Measurements from ENCODE around the gene ASB16.
A peak's percentile ranks its signal among the peaks of the same experiment; 100 is the strongest.

The ASB16 gene

GRCh38 chr17:44170135-44170498 lies 387 bp upstream of the ASB16 start:
- TF ChIP-seq CTCF (conservative IDR thresholded peaks at IDR 0.05; ENCODE audit: low read depth): no peak
- DNase-seq (ENCODE audit: low spot score): no peak
- ChIA-PET CTCF (interaction anchor here (0.6 kb wide), 1 partner anchor 116 kb away, joined by 3 read pairs; no protein-coding TSS in a partner anchor), POLR2A (ENCODE audit: low non-redundant PET) (no interaction called here)
- no peak overlapping the region for H3K27ac ChIP-seq

GRCh38 chr17:44171931-44172455 lies 1.5 kb downstream of the ASB16 start:
- no peak overlapping the region for H3K27ac ChIP-seq
- no peak for DNase-seq (ENCODE audit: low spot score)
- TF ChIP-seq CTCF (conservative IDR thresholded peaks at IDR 0.05; ENCODE audit: low read depth): no peak
- ChIA-PET POLR2A (ENCODE audit: low non-redundant PET) (no interaction called here), CTCF (interaction anchor here (0.7 to 0.9 kb wide), 2 partner anchors 56 to 154 kb away, joined by 3 read pairs; no protein-coding TSS in a partner anchor)

GRCh38 chr17:44174427-44174826 lies 3.9 kb downstream of the ASB16 start:
- ChIA-PET POLR2A (ENCODE audit: low non-redundant PET) (no interaction called here), CTCF (interaction anchor here (0.7 kb wide), 1 partner anchor 133 kb away, joined by 3 read pairs; no protein-coding TSS in a partner anchor)
- TF ChIP-seq CTCF (conservative IDR thresholded peaks at IDR 0.05; ENCODE audit: low read depth): no peak
- peak overlapping the region; percentile 5; the same call in 1 of the 2 replicates for H3K27ac ChIP-seq
- DNase-seq (ENCODE audit: low spot score): no peak

- DNase-seq (ENCODE audit: low spot score): no peak
- TF ChIP-seq CTCF (conservative IDR thresholded peaks at IDR 0.05; ENCODE audit: low read depth): no peak
- H3K27ac ChIP-seq: peak overlapping the region; percentile 26
- POLR2A ChIA-PET (ENCODE audit: low non-redundant PET): no interaction called here
- CTCF ChIA-PET: no interaction called here
Observed at GRCh38 chr17:44176257-44176656, 5.8 kb downstream of the ASB16 start.

- TF ChIP-seq CTCF (conservative IDR thresholded peaks at IDR 0.05; ENCODE audit: low read depth): no peak
- peak overlapping the region; percentile 26 for H3K27ac ChIP-seq
- CTCF ChIA-PET: no interaction called here
- POLR2A ChIA-PET (ENCODE audit: low non-redundant PET): no interaction called here
- no peak for DNase-seq (ENCODE audit: low spot score)
Observed at GRCh38 chr17:44176671-44177501, 6.4 kb downstream of the ASB16 start.

GRCh38 chr17:44177640-44178039 lies 7.1 kb downstream of the ASB16 start:
- CTCF ChIA-PET: no interaction called here

More at GRCh38 chr17:44177640-44178039, 7.1 kb downstream of the ASB16 start:
- TF ChIP-seq CTCF (conservative IDR thresholded peaks at IDR 0.05; ENCODE audit: low read depth): no peak
- POLR2A ChIA-PET (ENCODE audit: low non-redundant PET): no interaction called here
- H3K27ac ChIP-seq: peak overlapping the region; percentile 26; the same call in 1 of the 2 replicates
- no peak for DNase-seq (ENCODE audit: low spot score)
